Hypothalamus (tissue), 51 donors: Measurements from ENCODE around the gene GALNT4.

Source experiments
- DNase-seq, 51 donors: peaks; one replicate each; lab custom pipeline; 2025; lab: John Stamatoyannopoulos, UW

GALNT4 gene

GRCh38 chr12:89524541-89525304 lies at the start of gene GALNT4:
Gene GALNT4, minus strand, starts transcription at chr12:89524796. Its CDS starts 247 bp downstream, at chr12:89524549.
- DNase-seq: peak in 49 of 51 donors; percentile 30 to 88 (median 68)

GRCh38 chr12:89573051-89573810 lies 48.6 kb upstream of the GALNT4 start:
- DNase-seq: peak in 2 of 51 donors; percentile 3 to 15

GRCh38 chr12:89571491-89572195 lies 47.0 kb upstream of the GALNT4 start:
- DNase-seq: no peak

- no peak for DNase-seq
These were observed 43.9 kb upstream of the GALNT4 start for GRCh38 chr12:89568484-89568883.

- DNase-seq: no peak
These were observed 43.2 kb upstream of the GALNT4 start for GRCh38 chr12:89567691-89568239.

- DNase-seq: no peak
These were observed 42.0 kb upstream of the GALNT4 start for GRCh38 chr12:89566615-89567014.

GRCh38 chr12:89565002-89565401 lies 40.4 kb upstream of the GALNT4 start:
- no peak for DNase-seq

- DNase-seq: no peak
These were observed 35.2 kb upstream of the GALNT4 start for GRCh38 chr12:89559753-89560152.

GRCh38 chr12:89556976-89557375 lies 32.4 kb upstream of the GALNT4 start:
- no peak for DNase-seq

- DNase-seq: no peak
These were observed 27.8 kb upstream of the GALNT4 start for GRCh38 chr12:89552376-89552775.

GRCh38 chr12:89551747-89552146 lies 27.2 kb upstream of the GALNT4 start:
- no peak for DNase-seq

- no peak for DNase-seq
These were observed 22.5 kb upstream of the GALNT4 start for GRCh38 chr12:89547101-89547500.

GRCh38 chr12:89546151-89546550 lies 21.6 kb upstream of the GALNT4 start:
- no peak for DNase-seq

- peak in 20 of 51 donors; percentile 1 to 31 (median 6) for DNase-seq
These were observed 20.1 kb upstream of the GALNT4 start for GRCh38 chr12:89544681-89545184.

GRCh38 chr12:89544022-89544421 lies 19.4 kb upstream of the GALNT4 start:
- DNase-seq: no peak

- peak in 35 of 51 donors; percentile 0 to 70 (median 22) for DNase-seq
These were observed 18.5 kb upstream of the GALNT4 start for GRCh38 chr12:89542912-89543592.

- no peak for DNase-seq
These were observed 17.6 kb upstream of the GALNT4 start for GRCh38 chr12:89542236-89542635.

- no peak for DNase-seq
These were observed 16.0 kb upstream of the GALNT4 start for GRCh38 chr12:89540586-89540985.

- no peak for DNase-seq
These were observed 15.0 kb upstream of the GALNT4 start for GRCh38 chr12:89539426-89540223.
